IPS-NIHi7 (cell line): ENCODE data around the gene PTPN14.
"Not testable (repeated sequence)": the region's sequence is repeated elsewhere in the genome, so short reads cannot be mapped to it uniquely, and the experiment has no call there.

ENCODE experiments used
- DNase-seq: peaks from one replicate; pipeline ENCODE4 v3.0.0; 2012; ENCODE audit warnings: mixed read lengths; ENCODE audit errors: extremely low spot score

PTPN14 gene

DNA sequence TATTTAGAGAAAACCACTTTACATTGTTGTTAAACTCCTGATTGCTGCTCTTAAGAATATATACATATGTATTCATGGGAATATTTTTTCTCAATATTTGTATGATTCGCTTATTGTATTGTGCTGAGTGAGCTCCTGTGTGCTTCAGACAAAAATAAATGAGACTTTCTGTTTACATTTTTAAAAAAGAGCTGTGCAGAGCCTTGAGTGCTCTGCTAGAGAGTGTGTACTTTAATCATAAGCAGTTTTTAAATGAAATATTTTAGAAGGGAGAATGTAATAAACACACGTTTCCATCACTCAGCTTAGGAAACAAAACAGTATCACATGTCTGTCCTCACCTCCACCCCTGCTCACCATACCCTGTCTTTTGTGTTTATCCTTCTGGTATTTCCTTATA is 9.7 kb downstream of the PTPN14 start:
- DNase-seq: no peak

GRCh38 chr1:214541206-214541605 is 10.2 kb downstream of the PTPN14 start:
- no peak for DNase-seq

GRCh38 chr1:214540324-214540723 is 11.1 kb downstream of the PTPN14 start:
- no peak for DNase-seq

- DNase-seq: no peak
Observed at GRCh38 chr1:214538496-214538895, 12.9 kb downstream of the PTPN14 start.

GRCh38 chr1:214537872-214538473 is 13.4 kb downstream of the PTPN14 start:
- no peak for DNase-seq

GRCh38 chr1:214537219-214537618 is 14.2 kb downstream of the PTPN14 start:
- DNase-seq: no peak

- DNase-seq: no peak
Observed at GRCh38 chr1:214532070-214532469, 19.3 kb downstream of the PTPN14 start.

DNA sequence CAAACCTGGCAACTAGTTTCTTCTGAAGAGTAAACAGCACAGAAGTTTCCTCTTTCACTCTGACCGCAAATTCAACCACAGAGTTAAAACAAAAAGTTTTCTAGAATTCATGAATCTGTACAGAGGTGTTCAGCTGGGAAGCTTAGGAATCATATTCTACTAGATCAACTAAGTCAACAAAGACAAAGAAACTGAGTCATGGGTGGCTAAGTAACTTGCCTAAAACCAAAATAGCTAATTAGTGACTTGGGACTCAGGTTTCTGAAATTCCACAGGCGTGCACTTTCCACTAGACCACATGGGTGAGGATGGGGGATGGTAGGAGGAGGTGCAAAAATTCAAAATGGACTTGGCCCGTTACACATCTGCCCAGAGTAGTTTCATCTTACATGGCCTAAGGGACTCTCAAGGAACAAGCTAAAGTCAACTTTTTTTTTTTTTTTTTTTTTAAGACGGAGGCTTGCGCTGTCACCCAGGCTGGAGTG is 25.8 kb downstream of the PTPN14 start:
- DNase-seq: no peak

- DNase-seq: no peak
Observed at GRCh38 chr1:214524824-214525223, 26.6 kb downstream of the PTPN14 start.

DNA sequence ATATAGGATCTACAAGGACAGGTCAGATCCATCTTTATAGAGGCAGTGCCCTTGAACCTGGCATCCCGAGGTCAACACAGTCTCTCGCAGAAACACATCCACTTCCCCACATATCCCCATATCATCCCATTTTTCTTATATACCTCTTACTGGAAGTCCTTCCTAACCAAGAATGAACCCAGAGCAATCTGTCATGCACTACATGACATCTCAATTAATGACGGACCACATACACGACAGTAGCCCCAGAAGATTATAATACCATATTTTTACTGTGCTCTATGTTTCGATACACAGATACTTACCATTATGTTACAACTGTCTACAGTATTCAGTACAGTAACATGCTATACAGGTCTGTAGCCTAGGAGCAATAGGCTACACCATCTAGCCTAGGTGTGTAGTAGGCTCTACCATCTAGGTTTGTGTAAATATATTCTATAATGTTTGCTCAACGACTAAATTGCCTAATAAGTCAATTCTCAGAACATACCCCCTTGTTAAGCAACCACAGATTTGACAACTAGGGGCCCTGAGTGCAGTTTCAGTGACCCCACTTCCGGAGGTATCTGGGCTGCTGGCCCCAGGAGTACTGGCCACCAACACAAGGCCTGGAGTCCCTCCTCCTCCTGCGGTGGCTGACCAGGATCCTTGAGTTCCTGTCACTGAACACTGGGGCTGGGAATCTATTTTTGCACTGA is 28.1 kb downstream of the PTPN14 start:
- DNase-seq: no peak

- DNase-seq: not testable (repeated sequence)
Observed at GRCh38 chr1:214521458-214521857, 29.9 kb downstream of the PTPN14 start.

GRCh38 chr1:214520544-214521165 is 30.7 kb downstream of the PTPN14 start:
- no peak for DNase-seq

DNA sequence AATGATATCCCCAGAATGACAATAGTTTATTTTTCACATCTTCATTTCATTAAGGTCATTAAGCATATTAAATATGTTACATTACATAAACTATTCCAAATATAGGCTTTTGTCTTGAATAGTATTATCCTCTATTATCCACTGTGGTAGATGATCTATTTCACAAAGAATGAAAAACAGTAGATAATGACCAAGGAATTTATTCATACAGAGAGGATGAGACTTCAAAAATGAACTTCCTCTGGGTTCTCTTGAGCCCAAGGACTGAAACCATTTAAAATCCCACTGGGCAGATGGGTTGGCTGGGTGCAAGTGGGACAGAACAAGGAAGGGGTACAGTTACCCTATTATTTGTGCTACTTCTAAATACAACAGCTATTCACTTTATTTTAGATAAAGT is 33.0 kb downstream of the PTPN14 start:
- no peak for DNase-seq

GRCh38 chr1:214516434-214517326 is 34.7 kb downstream of the PTPN14 start:
- DNase-seq: no peak

- DNase-seq: no peak
Observed at GRCh38 chr1:214515544-214516433, 35.6 kb downstream of the PTPN14 start.

- no peak for DNase-seq
Observed at GRCh38 chr1:214514819-214515383, 36.5 kb downstream of the PTPN14 start.

DNA sequence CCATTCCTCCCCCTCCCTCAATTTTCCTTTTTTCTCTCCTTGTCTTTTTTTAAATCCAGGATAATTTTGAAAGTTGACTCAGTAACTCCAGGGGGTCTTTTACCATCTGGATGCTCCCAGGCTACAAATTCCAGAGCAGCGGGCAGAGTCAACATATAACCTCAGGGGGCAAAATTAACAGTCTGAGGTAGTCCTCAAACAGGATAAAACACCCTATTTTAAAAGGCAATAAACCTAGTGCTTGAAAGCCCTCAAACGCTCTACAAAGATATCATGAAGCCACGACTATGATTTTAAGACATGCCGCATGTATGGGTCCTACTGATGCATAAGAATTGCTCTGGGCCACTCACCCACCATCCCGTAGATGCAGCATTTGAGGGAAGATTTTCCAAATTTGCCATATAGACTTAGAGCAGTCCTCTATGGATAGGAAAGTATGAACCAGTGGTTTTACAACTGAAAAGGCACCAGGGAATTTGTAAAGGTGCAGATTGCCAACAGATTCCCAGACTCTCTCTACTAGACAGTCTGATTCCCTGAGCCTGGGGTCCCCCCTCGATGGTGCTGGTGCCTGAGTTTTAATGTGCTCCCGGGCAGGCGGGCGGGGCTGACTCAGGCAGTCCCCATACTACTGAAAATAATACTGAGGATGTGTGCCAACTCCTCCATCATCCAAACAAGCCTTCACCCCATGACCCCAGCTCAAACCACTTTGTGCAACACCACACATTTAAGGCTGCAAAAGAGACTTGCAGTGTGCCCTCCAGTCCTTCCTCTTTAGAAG is 37.2 kb downstream of the PTPN14 start:
- peak; percentile 42 for DNase-seq

DNA sequence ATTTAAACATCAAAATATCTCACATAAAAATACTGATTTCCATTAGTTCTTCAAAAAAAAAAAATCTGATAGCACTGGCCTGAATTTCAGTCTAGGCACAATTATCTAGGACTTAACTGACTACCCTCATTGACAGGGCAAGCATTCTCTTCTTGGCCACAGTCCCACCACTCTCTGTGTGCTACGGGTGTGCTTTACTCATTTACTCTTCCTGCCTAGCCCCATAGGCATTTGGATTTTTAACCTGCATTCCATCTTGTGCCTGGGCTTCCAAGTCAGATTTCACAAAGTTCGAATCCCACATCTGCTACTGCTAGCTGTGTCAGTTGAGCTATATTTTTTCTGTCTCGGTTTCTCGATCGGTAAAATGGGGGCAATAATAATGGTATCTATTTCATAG is 38.0 kb downstream of the PTPN14 start:
- DNase-seq: no peak

DNA sequence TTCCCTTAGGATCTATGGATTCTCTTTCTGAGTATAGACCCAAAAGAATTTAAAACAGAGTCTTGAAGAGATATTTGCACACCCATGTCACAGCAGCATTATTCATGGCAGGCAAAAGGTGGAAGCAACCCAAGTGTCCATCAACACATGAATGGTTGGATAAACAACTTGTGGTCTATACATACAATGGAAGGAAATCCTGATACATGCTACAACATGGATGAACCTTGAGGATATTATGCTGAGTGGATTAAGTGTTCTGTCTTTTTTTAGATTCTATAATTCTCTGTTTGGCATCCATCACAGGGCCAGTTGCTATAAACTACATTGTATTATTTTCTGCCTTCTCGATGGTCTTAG is 39.8 kb downstream of the PTPN14 start:
- no peak for DNase-seq
